Measurements from ENCODE around the gene TSPAN5.

Gene TSPAN5

GRCh38 chr4:98641906-98642668 is 16.3 kb downstream of the TSPAN5 start:
- DNase-seq, result no peak

DNA sequence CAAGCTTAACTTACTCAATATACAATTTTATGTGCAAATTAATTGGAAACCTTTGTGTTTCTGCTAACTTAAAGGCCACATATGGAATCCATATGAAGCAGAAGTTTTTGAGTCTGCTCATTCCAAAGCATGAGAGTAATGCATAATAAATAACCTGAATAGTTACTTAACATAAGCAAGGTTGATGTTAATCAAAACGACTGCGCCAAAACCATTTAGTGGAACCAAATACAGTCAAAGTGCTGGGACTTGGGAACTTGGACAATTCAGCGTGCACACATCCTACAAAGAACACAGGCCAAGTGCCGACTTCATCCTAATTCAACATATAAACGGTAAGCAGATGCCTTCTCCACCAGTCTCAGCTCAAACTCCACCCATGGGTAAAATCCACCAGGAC is 17.0 kb downstream of the TSPAN5 start:
- no peak for DNase-seq

- no peak for DNase-seq
Measured at GRCh38 chr4:98639523-98639922, 18.9 kb downstream of the TSPAN5 start.

DNA sequence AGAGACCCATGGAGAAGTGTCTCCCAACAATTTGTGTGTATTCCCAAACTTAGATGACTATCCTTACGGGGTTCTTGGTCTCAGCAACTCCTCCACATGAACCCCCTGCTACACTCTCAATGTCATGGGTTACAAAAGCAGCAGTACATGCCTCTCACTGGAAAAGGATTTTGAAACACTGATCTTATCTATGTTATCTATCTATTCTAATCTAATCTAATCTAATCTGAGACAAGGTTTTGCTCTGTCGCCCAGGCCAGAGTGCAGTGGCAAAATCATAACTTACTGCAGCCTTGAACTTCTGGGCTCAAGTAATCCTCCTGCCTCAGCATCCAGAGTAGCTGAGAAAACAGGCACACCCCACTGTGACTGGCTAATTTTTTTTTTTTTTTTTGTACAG is 19.3 kb downstream of the TSPAN5 start:
- no peak for DNase-seq

GRCh38 chr4:98638661-98639060 is 19.8 kb downstream of the TSPAN5 start:
- DNase-seq, result no peak

- no peak for DNase-seq
Measured at GRCh38 chr4:98634061-98634460, 24.4 kb downstream of the TSPAN5 start.

DNA sequence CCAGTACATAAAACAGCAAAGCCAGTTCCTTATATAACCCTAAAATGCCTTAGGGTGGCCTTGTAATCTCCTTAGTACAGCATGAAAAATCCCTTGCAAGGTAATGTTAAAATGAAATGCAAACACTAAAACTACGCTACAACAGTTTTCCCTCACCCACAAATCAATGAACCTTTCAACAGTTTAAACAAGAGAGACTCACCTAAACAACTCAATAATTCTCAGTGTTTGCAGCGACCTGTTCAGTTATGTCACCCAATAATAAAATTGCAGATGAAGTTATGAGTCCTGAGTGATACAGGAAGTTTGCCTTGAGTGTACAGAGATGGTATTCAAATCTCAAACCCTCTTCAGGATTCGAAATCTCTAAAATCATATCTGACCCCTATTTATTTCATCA is 25.3 kb downstream of the TSPAN5 start:
- no peak for DNase-seq

- DNase-seq, result no peak
Measured at GRCh38 chr4:98632258-98632657, 26.2 kb downstream of the TSPAN5 start.

GRCh38 chr4:98631506-98631905 is 26.9 kb downstream of the TSPAN5 start:
- DNase-seq, result no peak

GRCh38 chr4:98630737-98631454 is 27.5 kb downstream of the TSPAN5 start:
- DNase-seq, result no peak

- no peak for DNase-seq
Measured at GRCh38 chr4:98627531-98628257, 30.7 kb downstream of the TSPAN5 start.

DNA sequence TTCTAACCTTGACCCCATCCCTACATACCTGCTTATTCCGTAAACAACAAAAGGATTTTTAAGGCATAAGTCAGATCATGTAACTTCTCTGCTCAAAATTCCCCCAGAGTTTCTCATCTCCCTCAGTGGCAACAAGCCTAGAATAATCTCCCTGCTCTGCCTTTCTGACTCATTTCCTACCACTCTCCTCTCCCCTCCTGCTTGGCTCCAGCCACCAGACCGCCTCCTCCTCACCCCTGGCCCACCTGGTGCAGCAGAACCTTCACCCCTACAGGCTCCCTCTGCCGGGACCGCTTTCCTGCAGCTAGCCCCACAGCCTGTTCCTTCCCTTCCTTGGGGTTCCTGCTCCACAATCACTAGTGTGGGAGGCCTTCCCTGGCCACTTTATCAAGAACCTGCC is 32.1 kb downstream of the TSPAN5 start:
- DNase-seq, result no peak

- DNase-seq, result no peak
Measured at GRCh38 chr4:98625920-98626319, 32.5 kb downstream of the TSPAN5 start.

- no peak for DNase-seq
Measured at GRCh38 chr4:98625399-98625798, 33.0 kb downstream of the TSPAN5 start.

- DNase-seq, result no peak
Measured at GRCh38 chr4:98624642-98625041, 33.8 kb downstream of the TSPAN5 start.

- DNase-seq, result no peak
Measured at GRCh38 chr4:98624144-98624543, 34.3 kb downstream of the TSPAN5 start.

- DNase-seq, result no peak
Measured at GRCh38 chr4:98623126-98623802, 35.1 kb downstream of the TSPAN5 start.

- DNase-seq, result no peak
Measured at GRCh38 chr4:98620087-98620784, 38.2 kb downstream of the TSPAN5 start.

DNA sequence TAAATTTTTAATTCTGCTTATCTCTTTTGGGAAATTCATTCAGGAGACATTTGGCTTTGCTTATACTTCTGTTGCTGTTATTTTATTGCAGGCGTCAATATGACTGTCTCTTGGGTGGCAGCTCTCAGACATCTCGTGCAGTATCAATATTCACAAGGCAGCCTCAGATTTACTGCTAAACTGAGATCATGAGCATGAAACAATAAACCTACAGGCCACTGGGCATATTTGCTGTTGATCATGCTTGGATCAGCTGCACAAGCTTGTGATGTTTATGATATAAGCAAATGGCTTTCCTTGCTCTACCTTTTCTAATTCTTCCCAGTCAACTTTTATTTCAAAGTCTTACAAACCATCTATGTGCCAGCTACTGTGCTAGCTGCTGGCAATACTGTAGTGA is 39.2 kb downstream of the TSPAN5 start:
- DNase-seq, result no peak

GRCh38 chr4:98618680-98619079 is 39.7 kb downstream of the TSPAN5 start:
- DNase-seq, result no peak

DNA sequence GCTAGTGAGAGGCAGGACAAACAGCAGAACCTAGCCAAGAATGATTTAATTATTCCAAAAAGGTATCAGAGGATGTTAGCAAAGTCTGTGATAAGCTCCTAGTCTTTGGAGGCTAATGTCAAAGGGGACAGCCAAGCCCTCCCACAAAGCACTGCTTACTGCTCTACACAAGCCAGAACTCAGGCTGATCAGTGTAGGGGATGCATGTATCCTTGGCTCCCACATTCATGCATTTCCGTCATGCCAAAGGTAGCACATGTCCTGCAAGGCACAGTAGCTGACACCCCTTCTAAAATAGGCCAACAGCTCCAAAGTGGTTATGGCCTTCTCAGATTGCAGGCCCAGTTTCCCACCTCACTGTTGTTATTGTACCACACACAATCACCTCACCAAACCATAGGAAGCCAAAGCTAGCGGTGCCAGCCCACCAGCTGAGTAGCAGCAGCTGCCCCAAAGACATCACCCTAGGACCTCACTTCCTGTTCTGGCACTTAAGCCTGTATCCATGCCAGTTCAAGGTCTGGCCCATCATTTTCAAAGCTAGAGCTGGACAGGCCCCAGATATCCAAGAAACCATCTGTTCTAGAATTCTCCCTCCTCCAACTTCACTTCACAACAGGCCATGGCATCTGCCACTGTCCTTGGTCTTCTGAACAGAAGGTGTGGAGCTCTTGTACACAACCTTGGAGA is 40.9 kb downstream of the TSPAN5 start:
- no peak for DNase-seq

GRCh38 chr4:98615991-98616390 is 42.4 kb downstream of the TSPAN5 start:
- no peak for DNase-seq

Measured in activated CD8-positive, alpha-beta memory T cell treated with anti-CD3 and anti-CD28 coated beads, Interleukin-2, amount 50 U/mL, for 4 hours (primary cell).